Lower lobe of right lung (tissue), 2 donors: ENCODE data around the gene BCAP29. TPM values are rescaled to one million over a fixed set of nuclear protein-coding genes. Genes with fewer than 3 reads are reported as not detected.

Experiments
- ATAC-seq, 2 donors: fragments of 200-7000 bp; cut with Tn5 transposase; one replicate each; pipeline ENCODE4 v1.9.1; 2020 to 2022; ENCODE audit warnings: mild to moderate bottlenecking in 2 of 2, moderate library complexity in 2 of 2
- DNase-seq: peaks from one replicate; pipeline ENCODE4 v3.0.0-alpha.2; 2020
- H3K27ac ChIP-seq: fragments of 200-600 bp; one replicate; pipeline ENCODE4 v1.8.0; 2022
- H3K27me3 ChIP-seq: fragments of 200-600 bp; one replicate; pipeline ENCODE4 v1.8.0; 2022; ENCODE audit warnings: low read depth
- H3K36me3 ChIP-seq: fragments of 200-600 bp; one replicate; pipeline ENCODE4 v1.8.0; 2022; ENCODE audit warnings: mild to moderate bottlenecking
- H3K4me1 ChIP-seq: fragments of 200-600 bp; one replicate; pipeline ENCODE4 v1.8.0; 2022
- H3K4me3 ChIP-seq: fragments of 200-600 bp; one replicate; pipeline ENCODE4 v1.8.0; 2022; ENCODE audit warnings: mild to moderate bottlenecking
- H3K9me3 ChIP-seq: fragments of 200-600 bp; one replicate; pipeline ENCODE4 v1.8.0; 2022
- CTCF ChIP-seq: fragments of 200-600 bp; IDR thresholded peaks from one replicate; pipeline ENCODE4 v1.8.0; 2022; ENCODE audit warnings: antibody characterized with exemption, mild to moderate bottlenecking
- intact Hi-C: fragments of 100-400 bp; cut with DNase I; formaldehyde crosslinking; loops from one replicate; pipeline ENCODE4 v1.11.0; 2022
- total RNA-seq: library from RNA; stranded (reverse); fragmentation: NEBNext Ultra II Directional; extraction: Animal tissue kit (Norgen Biotek cat#: 25700); gene quantifications from one replicate; pipeline ENCODE4 v1.2.1, GENCODE V29; 2021
- donor health status: DM: no; HTN: yes; CAD: no; lungs with severe emphysema.

The BCAP29 gene
- total RNA-seq, 1 donor from 2014 or later: 81.3 TPM

- ATAC-seq: no peak
- no peak for TF ChIP-seq CTCF
- intact Hi-C loops: no loop called here
- peaks cover 7% of the 10 kb centered on the region for H3K4me1 ChIP-seq
- H3K4me3 ChIP-seq: no peak overlapping the region
- H3K9me3 ChIP-seq: no peaks in the 10 kb centered on the region
- no peak for DNase-seq
- H3K36me3 ChIP-seq: peaks cover 62% of the 10 kb centered on the region
- no peak overlapping the region for H3K27ac ChIP-seq
- no peaks in the 10 kb centered on the region for H3K27me3 ChIP-seq
Measured at GRCh38 chr7:107600816-107601215, 20.8 kb downstream of the BCAP29 start.

- DNase-seq: no peak
- H3K27ac ChIP-seq: no peak overlapping the region
- no peak for TF ChIP-seq CTCF
- ATAC-seq: no peak
- intact Hi-C loops: no loop called here
- peaks cover 4% of the 10 kb centered on the region for H3K4me1 ChIP-seq
- peaks cover 35% of the 10 kb centered on the region for H3K36me3 ChIP-seq
- H3K9me3 ChIP-seq: no peaks in the 10 kb centered on the region
- H3K27me3 ChIP-seq: no peaks in the 10 kb centered on the region
- H3K4me3 ChIP-seq: no peak overlapping the region
Measured at GRCh38 chr7:107605218-107605815, 25.3 kb downstream of the BCAP29 start.

DNA sequence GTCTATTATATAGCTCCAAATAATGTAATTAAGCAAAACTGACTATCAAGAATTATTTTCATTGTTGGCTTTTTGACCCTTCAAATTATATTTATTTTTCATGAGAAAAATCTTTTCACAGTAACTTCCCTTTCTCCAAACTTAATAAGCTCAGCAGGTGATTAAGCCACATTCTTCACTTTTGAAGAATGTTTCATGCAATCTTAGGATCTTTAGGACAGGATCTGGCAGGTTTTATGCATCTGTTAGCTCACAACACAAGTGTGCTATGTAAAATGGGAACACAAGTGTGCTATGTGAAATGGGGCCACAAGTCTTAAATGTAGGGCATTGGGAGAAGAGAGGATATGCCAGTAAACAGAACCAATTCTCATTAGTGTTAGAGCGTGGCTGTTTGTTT is 26.3 kb downstream of the BCAP29 start:
- ATAC-seq: no peak
- H3K27ac ChIP-seq: no peak overlapping the region
- H3K4me3 ChIP-seq: no peak overlapping the region
- TF ChIP-seq CTCF: no peak
- H3K36me3 ChIP-seq: peaks cover 25% of the 10 kb centered on the region
- H3K9me3 ChIP-seq: no peaks in the 10 kb centered on the region
- H3K27me3 ChIP-seq: no peaks in the 10 kb centered on the region
- no peak for DNase-seq
- peaks cover 4% of the 10 kb centered on the region for H3K4me1 ChIP-seq
- intact Hi-C loops: no loop called here

DNA sequence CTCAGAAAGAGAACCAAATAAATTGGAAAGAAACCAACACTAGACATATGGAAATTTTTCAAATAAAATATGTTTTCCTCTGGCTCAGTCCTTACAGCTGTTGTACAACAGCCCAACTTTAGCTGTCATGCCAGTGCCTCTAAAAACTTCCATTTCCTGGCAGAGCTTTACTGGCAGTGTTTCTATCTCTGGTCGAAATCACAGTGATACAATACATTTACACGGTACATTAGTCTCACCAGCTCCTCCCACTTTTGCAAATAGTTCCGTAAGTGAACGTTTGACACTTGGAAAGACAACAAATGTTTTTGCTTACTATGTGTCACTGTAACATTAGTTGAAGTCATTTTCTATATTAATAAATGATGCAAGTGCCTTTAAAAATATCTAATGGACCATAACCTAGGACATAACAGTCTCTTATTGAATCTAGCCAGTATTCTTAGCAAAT is 29.8 kb downstream of the BCAP29 start:
- peaks cover 4% of the 10 kb centered on the region for H3K4me1 ChIP-seq
- DNase-seq (no peak), ATAC-seq (no peak)
- H3K4me3 ChIP-seq: no peak overlapping the region
- intact Hi-C loops: no loop called here
- H3K9me3 ChIP-seq: no peaks in the 10 kb centered on the region
- no peaks in the 10 kb centered on the region for H3K27me3 ChIP-seq
- no peak for TF ChIP-seq CTCF
- H3K36me3 ChIP-seq: peaks cover 19% of the 10 kb centered on the region
- H3K27ac ChIP-seq: no peak overlapping the region

GRCh38 chr7:107610323-107610722 is 30.3 kb downstream of the BCAP29 start:
- Histone ChIP-seq H3K27ac (no peak overlapping the region), H3K36me3 (peaks cover 24% of the 10 kb centered on the region), H3K9me3 (no peaks in the 10 kb centered on the region), H3K4me1 (peaks cover 4% of the 10 kb centered on the region), H3K4me3 (no peak overlapping the region), H3K27me3 (no peaks in the 10 kb centered on the region)
- DNase-seq: no peak
- no peak for ATAC-seq
- TF ChIP-seq CTCF: no peak
- intact Hi-C loops: no loop called here
